Trophoblast cell (in vitro differentiated cells and primary cell): Measurements from ENCODE around the gene KIF21A.

Experiments used
- DNase-seq, 2 donors: peaks; one replicate each; pipeline ENCODE4 v3.0.0-alpha.2; 2016
- H2AFZ ChIP-seq: 2 replicates; pipeline ENCODE4 v1.6.1; 2013; ENCODE audit warnings: low read length, moderate library complexity, mild to moderate bottlenecking; ENCODE audit not compliant: insufficient read depth, poor library complexity
- H2AK5ac ChIP-seq: 2 replicates; pipeline ENCODE4 v1.6.1; 2013; ENCODE audit warnings: mild to moderate bottlenecking, low read length
- H2BK120ac ChIP-seq: 2 replicates; pipeline ENCODE4 v1.6.1; 2013; ENCODE audit warnings: low read length, mild to moderate bottlenecking, moderate library complexity; ENCODE audit not compliant: insufficient read depth, poor library complexity
- H2BK12ac ChIP-seq: 2 replicates; pipeline ENCODE4 v1.6.1; 2013; ENCODE audit warnings: mild to moderate bottlenecking, low read length, moderate library complexity
- H2BK5ac ChIP-seq: 2 replicates; pipeline ENCODE4 v1.6.1; 2013; ENCODE audit warnings: low read length, low read depth, moderate library complexity, mild to moderate bottlenecking; ENCODE audit not compliant: poor library complexity
- H3K14ac ChIP-seq: 2 replicates; pipeline ENCODE4 v1.6.1; 2013; ENCODE audit warnings: mild to moderate bottlenecking, low read length
- H3K18ac ChIP-seq: 2 replicates; pipeline ENCODE4 v1.6.1; 2013; ENCODE audit warnings: mild to moderate bottlenecking, low read length
- H3K23ac ChIP-seq: 2 replicates; pipeline ENCODE4 v1.6.1; 2013; ENCODE audit warnings: low read length
- H3K27ac ChIP-seq: 2 replicates; pipeline ENCODE4 v1.5.1; 2013; ENCODE audit warnings: low read depth, mild to moderate bottlenecking, inconsistent platforms, low read length, moderate library complexity
- H3K27me3 ChIP-seq: 2 replicates; pipeline ENCODE4 v1.6.1; 2013; ENCODE audit warnings: inconsistent platforms, mild to moderate bottlenecking, low read length, moderate library complexity; ENCODE audit not compliant: insufficient read depth
- H3K36me3 ChIP-seq, 2 experiments: 1 replicate in 1 of 2; 2 replicates in 1 of 2; pipeline ENCODE4 v1.6.1; 2013; ENCODE audit warnings: low read length in 2 of 2, mild to moderate bottlenecking in 2 of 2, moderate library complexity in 1 of 2; ENCODE audit not compliant: insufficient read depth in 2 of 2, control insufficient read depth in 1 of 2
- H3K4ac ChIP-seq: 2 replicates; pipeline ENCODE4 v1.6.1; 2013; ENCODE audit warnings: low read depth, mild to moderate bottlenecking, low read length, moderate library complexity
- H3K4me1 ChIP-seq, 2 experiments: 1 replicate in 1 of 2; 2 replicates in 1 of 2; pipeline ENCODE4 v1.6.1; 2013; ENCODE audit warnings: low read length in 2 of 2, mild to moderate bottlenecking in 2 of 2, moderate library complexity in 1 of 2; ENCODE audit not compliant: insufficient read depth in 2 of 2, control insufficient read depth in 1 of 2
- H3K4me2 ChIP-seq: 2 replicates; pipeline ENCODE4 v1.6.1; 2013; ENCODE audit warnings: inconsistent platforms, mild to moderate bottlenecking, low read length, moderate library complexity
- H3K4me3 ChIP-seq: 2 replicates; pipeline ENCODE4 v1.5.1; 2013; ENCODE audit warnings: mild to moderate bottlenecking, low read depth, low read length, inconsistent platforms
- H3K79me1 ChIP-seq: one replicate; pipeline ENCODE4 v1.6.1; 2013; ENCODE audit warnings: low read length
- H3K79me2 ChIP-seq: 2 replicates; pipeline ENCODE4 v1.6.1; 2013; ENCODE audit warnings: low read length, mild to moderate bottlenecking; ENCODE audit not compliant: control insufficient read depth, insufficient read depth, poor library complexity
- H3K9ac ChIP-seq: 2 replicates; pipeline ENCODE4 v1.6.1; 2013; ENCODE audit warnings: mild to moderate bottlenecking, low read length
- H3K9me3 ChIP-seq: 2 replicates; pipeline ENCODE4 v1.6.1; 2013; ENCODE audit warnings: low read depth, mild to moderate bottlenecking, control low read depth, inconsistent platforms, low read length; ENCODE audit not compliant: insufficient read depth
- H4K12ac ChIP-seq: 2 replicates; pipeline ENCODE4 v1.6.1; 2013; ENCODE audit warnings: low read depth, mild to moderate bottlenecking, low read length, moderate library complexity
- H4K8ac ChIP-seq: 2 replicates; pipeline ENCODE4 v1.6.1; 2013; ENCODE audit warnings: low read depth, mild to moderate bottlenecking, low read length, moderate library complexity
- H4K91ac ChIP-seq: one replicate; pipeline ENCODE4 v1.6.1; 2013; ENCODE audit warnings: low read depth, mild to moderate bottlenecking, low read length, moderate library complexity
- WGBS: extraction: QIAGEN DNeasy Blood & Tissue Kit; methylation state at CpG from one replicate; pipeline ENCODE4 v1.1.7; 2013; ENCODE audit warnings: missing lambda C conversion rate; ENCODE audit not compliant: insufficient read length, insufficient coverage; ENCODE audit errors: extremely low coverage; 5-methylcytosine and 5-hydroxymethylcytosine counted together

KIF21A gene

GRCh38 chr12:39351153-39351552 is 91.8 kb downstream of the KIF21A start:
- Histone ChIP-seq H3K18ac (no peak overlapping the region), H3K36me3 (no peaks in the 10 kb centered on the region), H3K27ac (no peak overlapping the region), H2AFZ (no peak overlapping the region), H3K79me2 (no peaks in the 10 kb centered on the region), H3K14ac (no peak overlapping the region), H2BK120ac (no peak overlapping the region), H2BK5ac (no peak overlapping the region), H3K23ac (no peak overlapping the region), H3K4me2 (no peak overlapping the region), H2AK5ac (no peak overlapping the region), H2BK12ac (no peak overlapping the region), H4K91ac (no peak overlapping the region), H3K9ac (no peak overlapping the region), H3K79me1 (no peaks in the 10 kb centered on the region), H3K9me3 (no peaks in the 10 kb centered on the region), H3K4ac (no peak overlapping the region), H4K8ac (no peak overlapping the region), H4K12ac (no peak overlapping the region), H3K27me3 (no peaks in the 10 kb centered on the region), H3K4me3 (no peak overlapping the region), H3K4me1 (no peaks in the 10 kb centered on the region)
- no peak for DNase-seq

DNA sequence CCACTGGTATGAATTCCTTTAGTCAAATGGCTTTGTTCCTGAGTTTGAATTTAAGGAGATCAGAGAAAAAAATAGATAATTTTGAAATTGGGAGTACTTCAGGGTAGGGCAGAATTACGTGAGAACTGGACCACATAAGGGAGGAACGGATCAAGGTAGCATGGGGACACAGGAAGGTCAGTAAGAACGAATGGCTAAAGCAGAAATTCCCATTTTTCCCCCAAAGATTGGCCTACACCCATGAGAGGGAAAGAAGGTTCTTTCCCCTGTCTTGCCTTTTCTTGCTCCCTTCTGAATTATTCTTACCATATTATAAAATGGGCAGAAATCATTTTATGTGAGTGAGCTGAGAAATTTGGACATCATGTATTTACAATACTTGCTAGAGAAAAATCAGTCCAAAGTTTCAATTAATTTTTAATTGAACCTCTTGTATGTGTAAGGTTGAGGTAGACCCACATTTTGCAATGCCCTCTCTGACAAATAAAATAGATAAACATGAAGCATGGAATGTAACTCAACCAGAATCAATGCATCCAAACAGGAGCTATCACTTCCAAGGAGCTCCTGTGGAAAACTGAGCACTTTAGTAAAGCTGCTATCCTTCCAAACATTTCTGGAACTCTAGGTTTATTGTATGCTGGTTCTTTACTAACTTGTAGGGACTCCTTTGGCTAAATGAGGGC is 93.8 kb downstream of the KIF21A start:
- Histone ChIP-seq H4K12ac (no peak overlapping the region), H2AFZ (no peak overlapping the region)
- WGBS, result no CpG with 5 or more reads among the region's 3 CpGs

GRCh38 chr12:39348523-39348922 is 94.4 kb downstream of the KIF21A start:
- H3K4me3 ChIP-seq, result no peak overlapping the region
- no peak overlapping the region for H4K12ac ChIP-seq
- no peak overlapping the region for H2BK5ac ChIP-seq
- no peak overlapping the region for H2BK12ac ChIP-seq
- H4K8ac ChIP-seq, result no peak overlapping the region
- H3K27ac ChIP-seq, result no peak overlapping the region
- no peaks in the 10 kb centered on the region for H3K79me2 ChIP-seq
- H3K36me3 ChIP-seq, result no peaks in the 10 kb centered on the region
- H2BK120ac ChIP-seq, result no peak overlapping the region
- no peak for DNase-seq
- H3K9ac ChIP-seq, result no peak overlapping the region
- H3K4me1 ChIP-seq, result no peaks in the 10 kb centered on the region
- no peak overlapping the region for H2AFZ ChIP-seq
- no peaks in the 10 kb centered on the region for H3K9me3 ChIP-seq
- no peak overlapping the region for H3K18ac ChIP-seq
- no CpG with 5 or more reads among the region's 1 CpG for WGBS
- no peak overlapping the region for H2AK5ac ChIP-seq
- H3K4ac ChIP-seq, result no peak overlapping the region
- H4K91ac ChIP-seq, result no peak overlapping the region
- H3K27me3 ChIP-seq, result no peaks in the 10 kb centered on the region
- no peak overlapping the region for H3K4me2 ChIP-seq
- no peak overlapping the region for H3K14ac ChIP-seq
- no peaks in the 10 kb centered on the region for H3K79me1 ChIP-seq
- H3K23ac ChIP-seq, result no peak overlapping the region

More for the DNA sequence above, 93.8 kb downstream of the KIF21A start:
- H3K14ac ChIP-seq, result no peak overlapping the region
- no peak overlapping the region for H2BK12ac ChIP-seq
- H2BK5ac ChIP-seq, result no peak overlapping the region
- no peak overlapping the region for H3K4me3 ChIP-seq
- no peak overlapping the region for H2AK5ac ChIP-seq
- H3K79me2 ChIP-seq, result no peaks in the 10 kb centered on the region
- H3K27me3 ChIP-seq, result no peaks in the 10 kb centered on the region
- H3K36me3 ChIP-seq, result no peaks in the 10 kb centered on the region
- H3K4ac ChIP-seq, result no peak overlapping the region
- H3K4me2 ChIP-seq, result no peak overlapping the region
- H3K23ac ChIP-seq, result no peak overlapping the region
- peak in 1 of 2 donors; percentile 25 for DNase-seq
- no peaks in the 10 kb centered on the region for H3K79me1 ChIP-seq
- no peak overlapping the region for H3K18ac ChIP-seq
- H3K9me3 ChIP-seq, result no peaks in the 10 kb centered on the region
- H3K9ac ChIP-seq, result no peak overlapping the region
- H2BK120ac ChIP-seq, result no peak overlapping the region
- no peaks in the 10 kb centered on the region for H3K4me1 ChIP-seq
- H4K91ac ChIP-seq, result no peak overlapping the region
- no peak overlapping the region for H3K27ac ChIP-seq
- H4K8ac ChIP-seq, result no peak overlapping the region

DNA sequence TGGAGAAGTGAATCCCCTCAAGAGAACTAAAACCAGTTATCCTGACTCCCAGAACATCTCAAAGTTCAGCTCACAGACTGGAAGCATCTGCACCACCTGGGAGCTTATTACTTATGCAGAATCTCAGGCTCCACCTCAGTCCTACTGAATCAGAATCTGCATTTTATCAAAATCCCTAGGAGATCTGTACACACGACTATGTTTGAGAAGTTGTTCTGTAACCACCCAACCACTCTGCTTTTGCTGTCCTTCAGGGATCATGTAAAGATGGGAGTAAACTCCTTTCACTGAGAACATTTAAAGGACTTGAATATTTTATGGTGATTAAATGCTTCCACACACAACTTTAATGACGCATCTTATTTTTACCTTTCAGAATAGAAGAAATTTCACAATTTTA is 98.0 kb downstream of the KIF21A start:
- Histone ChIP-seq H2BK120ac (no peak overlapping the region), H3K9ac (no peak overlapping the region), H4K12ac (no peak overlapping the region), H3K4me3 (no peak overlapping the region), H3K23ac (no peak overlapping the region), H3K79me1 (no peaks in the 10 kb centered on the region), H3K4me1 (no peaks in the 10 kb centered on the region), H3K18ac (no peak overlapping the region), H3K27me3 (no peaks in the 10 kb centered on the region), H3K79me2 (no peaks in the 10 kb centered on the region), H4K91ac (no peak overlapping the region), H3K4me2 (no peak overlapping the region), H2BK12ac (no peak overlapping the region), H4K8ac (no peak overlapping the region), H3K14ac (no peak overlapping the region), H3K27ac (no peak overlapping the region), H2BK5ac (no peak overlapping the region), H3K9me3 (no peaks in the 10 kb centered on the region), H2AFZ (no peak overlapping the region), H3K36me3 (no peaks in the 10 kb centered on the region), H3K4ac (no peak overlapping the region), H2AK5ac (no peak overlapping the region)
- no CpG with 5 or more reads among the region's 2 CpGs for WGBS
- no peak for DNase-seq
